HG03108 (cell line): ENCODE measurements around the gene ARHGEF4.

Source experiments
- ATAC-seq: cut with Tn5 transposase; IDR thresholded peaks from one replicate; pipeline ENCODE4 v1.9.1; 2021; ENCODE audit warnings: moderate library complexity; ENCODE audit not compliant: unreplicated experiment

Gene ARHGEF4

DNA sequence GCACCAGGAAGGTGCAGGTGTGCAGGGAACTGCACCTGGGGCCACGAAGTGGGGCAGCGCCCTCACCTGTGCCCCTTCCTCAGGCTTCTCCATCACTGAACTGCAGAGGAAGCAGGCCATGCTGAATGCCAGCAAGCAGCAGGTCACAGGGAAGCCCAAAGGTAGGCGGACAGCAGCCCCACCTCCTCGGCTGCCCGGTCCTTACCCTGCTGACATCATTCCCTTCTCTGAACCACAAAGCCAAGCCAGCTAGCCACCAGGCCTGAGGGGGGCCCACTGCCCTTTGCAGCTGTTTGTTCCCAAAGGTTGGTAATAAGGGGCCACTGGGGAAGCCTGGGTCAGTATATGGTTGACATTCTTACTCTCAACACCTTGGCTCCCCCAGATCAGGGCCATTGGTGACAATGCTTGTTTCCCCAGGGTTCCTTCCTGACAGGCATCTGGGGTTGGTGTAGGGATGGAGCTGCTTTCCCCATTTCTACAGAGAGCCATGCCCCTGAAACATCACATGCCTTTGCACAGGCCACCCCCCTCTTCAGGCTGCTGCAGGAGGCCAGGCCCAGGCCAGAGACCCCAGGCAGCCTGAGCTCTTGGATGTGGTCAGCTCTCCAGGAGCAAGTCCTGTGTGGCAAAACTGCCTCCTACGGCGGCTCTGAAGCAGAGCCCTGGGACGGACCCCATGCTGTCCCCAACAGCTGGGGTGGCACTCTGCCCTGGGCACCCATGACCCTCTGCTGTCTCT, 208.7 kb downstream of the ARHGEF4 start:
- ATAC-seq = no peak

DNA sequence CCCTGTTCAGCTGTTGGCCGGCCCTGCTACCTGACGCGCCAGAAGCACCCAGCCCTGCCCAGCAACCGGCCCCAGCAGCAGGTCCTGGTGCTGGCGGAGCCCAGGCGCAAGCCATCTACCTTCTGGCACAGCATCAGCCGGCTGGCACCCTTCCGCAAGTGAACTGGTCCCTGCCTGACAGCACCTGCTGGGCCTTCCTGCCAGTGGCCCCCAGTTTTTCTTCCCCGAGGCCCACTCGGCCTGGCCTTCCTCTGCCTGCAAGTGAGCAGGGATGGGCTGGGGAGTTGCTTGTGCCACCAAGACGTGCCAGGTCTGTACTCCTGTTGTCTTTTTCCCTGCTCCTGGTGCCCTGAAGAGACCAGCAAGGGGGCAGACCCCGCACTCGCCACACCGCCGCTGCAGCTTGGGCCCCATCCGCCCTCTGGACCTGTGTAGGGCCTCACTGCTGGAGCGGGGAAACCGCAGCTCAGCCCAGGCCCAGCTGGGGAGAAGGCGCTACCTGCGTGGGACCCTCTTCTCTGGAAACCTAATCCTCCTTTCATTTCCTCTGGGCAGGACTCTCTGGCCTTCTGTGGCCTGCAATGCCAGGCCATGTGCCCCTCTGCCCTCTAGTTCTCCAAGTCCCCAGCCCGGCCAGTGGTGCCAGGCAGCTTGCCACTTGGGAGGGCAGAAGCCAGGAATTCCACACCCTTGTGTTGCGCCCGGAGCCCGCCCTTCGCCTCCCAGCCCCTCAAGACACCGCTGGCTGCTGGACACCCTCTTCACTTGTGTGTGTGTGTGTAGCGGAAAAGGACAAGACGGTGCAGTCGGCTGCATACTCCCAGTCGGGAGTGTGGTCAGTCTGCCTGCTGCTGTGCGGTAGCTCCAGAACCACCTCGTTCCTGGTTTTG, 209.6 kb downstream of the ARHGEF4 start:
- ATAC-seq = no peak

DNA sequence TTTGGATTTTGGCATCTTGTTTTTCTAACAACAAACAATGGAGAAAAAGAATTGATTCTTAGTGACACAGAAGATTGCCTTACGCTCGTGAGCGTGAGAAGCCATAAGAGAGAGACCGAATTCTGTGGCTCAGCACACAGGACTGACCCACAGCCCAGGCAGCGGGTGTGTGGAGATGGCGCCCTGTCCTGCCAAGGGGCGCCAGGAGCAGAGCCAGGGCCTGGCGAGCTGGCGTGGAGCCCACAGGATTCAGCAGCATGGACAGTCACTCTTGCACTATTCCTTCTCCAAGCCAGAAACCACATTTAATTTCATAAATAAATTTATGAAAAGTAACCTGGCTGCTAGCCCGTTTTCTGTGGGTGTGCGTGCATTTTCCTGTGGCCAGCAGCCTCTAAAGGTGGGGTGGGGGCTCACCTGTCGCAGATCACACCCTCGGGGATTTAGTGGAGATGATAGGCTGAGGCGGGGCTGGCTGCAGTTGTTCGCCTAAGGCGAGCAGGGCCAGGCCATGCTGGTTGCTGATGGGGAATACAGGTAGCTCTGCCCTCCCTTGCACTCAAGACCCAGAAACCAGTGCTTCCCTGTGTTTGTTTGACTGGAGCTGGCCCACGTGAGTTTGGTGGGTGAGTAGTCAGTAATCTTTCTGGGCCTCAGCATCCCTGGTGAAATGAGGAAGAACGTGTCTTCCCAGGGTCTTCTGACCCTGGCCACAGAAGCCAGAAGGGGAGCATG, 210.4 kb downstream of the ARHGEF4 start:
- no peak for ATAC-seq

DNA sequence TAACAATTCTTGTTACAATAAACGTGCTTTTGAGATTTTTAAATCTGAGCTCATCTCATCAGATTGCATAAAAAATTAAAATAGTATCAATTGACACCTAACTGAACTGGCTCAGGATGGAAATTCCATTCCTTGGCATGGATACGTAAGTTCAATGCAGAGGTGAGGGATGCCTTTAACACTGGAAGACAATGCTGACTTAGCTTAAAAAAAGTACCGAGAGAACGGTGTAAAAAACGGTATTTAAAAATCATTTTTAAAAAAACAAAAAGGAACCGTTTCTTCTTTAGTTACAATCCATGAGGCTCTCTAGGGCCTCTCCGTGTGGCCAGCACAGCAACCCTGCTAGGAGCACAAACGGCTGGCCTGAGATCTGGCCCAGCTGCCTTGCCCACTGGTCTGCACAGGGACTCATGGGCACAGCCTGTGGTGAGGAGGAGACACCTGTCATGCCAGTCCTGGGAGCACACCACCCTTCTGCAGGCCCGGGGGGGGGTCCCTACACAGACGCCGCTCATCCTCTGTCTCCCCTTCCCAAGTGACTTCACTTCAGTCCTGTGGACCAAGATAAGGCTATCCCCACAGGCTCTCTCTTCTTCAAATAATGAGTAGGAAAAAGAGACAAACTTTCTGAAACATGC, 211.3 kb downstream of the ARHGEF4 start:
- no peak for ATAC-seq

DNA sequence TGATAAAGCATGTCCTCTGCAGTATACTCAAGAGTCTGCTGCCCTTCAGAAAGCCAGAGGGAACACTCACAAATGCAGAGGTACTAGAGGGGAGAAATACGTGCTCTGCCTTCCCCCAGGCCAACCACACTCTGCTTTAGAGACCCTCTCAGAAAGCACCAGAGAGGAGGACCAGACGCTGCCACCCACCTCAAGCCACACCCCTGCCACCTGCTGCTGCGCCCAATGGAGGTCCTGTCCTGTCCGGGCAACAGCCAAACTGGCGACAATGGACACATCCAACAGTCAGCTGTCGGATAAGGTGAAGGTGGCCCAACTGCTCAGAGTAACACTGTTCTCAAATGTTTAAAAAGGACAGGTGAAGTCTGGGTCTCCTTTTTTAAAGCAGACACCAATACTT, 211.9 kb downstream of the ARHGEF4 start:
- ATAC-seq = no peak

DNA sequence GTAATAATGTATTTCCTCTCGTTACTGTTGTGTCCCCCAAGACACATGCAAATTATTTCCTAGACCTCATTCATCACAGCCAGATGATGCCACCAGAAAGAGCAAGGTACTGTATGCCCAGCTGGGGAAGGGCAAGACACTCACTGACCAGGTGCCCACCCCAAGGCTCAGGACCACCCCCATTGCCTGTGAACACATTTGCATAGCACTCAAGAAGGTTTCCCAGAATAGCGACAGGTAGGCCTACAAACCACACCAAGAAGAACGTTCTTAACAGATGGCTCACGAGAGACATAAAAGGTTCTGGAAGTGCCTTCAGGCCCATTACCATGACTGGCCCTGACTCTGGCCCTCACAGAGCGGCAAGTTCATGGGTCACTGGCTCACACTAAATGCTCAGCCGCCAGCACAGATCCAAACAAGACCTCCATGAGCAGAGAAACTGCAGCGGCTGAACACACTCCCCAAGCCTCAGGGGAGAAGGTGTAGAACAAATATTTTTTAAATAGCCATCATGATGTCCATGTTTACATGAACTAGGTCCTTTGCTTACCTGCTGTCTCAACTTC, 212.5 kb downstream of the ARHGEF4 start:
- ATAC-seq = no peak

DNA sequence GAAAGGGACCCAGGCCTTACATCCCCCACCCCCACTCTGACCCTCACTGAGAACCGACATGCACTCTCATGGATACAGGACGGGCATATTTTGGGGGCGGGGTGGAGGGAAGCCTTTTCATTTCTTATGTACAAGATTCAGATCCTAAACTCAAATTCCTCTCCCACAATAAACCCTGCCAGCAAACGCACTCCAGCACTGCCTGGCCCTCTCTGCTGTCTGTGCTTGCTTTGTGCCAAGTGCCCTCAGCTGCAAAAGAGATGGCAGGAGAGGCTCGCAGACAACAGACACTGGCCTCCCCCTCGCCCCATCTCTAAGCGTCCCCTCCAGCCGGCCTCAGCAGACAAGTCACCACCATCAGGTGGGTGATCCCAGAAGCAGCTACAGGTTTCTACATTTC, 214.2 kb downstream of the ARHGEF4 start:
- ATAC-seq = no peak

DNA sequence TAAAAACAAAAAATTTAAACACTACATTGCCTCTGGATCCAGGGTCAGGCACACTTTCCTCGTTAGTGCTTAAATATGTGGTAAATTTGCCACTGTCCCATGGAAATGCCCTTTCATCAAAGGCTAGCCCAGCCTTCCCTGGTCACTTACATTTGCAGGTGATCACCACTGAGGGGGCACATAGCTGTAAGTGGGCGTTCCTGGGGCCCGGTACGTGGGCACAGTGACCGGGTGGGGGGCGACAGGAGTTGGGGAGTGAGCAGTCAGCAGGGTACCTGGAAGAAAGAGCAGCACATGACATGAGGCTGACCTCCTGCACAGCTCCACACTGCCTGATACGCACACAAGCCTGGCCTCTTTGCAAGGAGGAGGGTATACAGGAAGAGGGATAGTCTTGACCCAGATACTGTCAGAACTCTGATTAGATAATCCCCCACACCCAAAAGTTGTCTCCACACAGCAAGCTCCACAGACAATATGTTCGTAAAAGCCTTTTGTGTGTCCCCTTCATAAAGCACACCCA, 216.1 kb downstream of the ARHGEF4 start:
- ATAC-seq = no peak

DNA sequence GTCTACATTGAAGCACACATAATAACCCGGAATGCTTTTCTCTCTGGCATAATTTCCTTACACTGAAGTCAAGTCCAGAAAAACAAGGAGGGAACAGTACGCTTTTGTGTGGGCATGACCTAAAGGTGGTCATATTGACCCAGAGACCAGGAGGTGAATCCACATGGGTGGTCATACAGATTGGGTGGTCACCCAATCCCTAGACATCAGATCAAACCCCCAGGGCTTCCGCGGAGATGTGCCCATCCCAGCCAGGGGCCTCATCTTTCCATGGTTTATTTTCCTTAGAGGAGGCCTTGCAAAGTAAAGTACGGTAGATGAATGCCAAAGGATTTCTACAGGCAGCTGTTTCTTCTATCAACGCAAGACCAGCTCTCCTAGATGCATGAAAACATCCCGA, 217.8 kb downstream of the ARHGEF4 start:
- ATAC-seq = no peak

DNA sequence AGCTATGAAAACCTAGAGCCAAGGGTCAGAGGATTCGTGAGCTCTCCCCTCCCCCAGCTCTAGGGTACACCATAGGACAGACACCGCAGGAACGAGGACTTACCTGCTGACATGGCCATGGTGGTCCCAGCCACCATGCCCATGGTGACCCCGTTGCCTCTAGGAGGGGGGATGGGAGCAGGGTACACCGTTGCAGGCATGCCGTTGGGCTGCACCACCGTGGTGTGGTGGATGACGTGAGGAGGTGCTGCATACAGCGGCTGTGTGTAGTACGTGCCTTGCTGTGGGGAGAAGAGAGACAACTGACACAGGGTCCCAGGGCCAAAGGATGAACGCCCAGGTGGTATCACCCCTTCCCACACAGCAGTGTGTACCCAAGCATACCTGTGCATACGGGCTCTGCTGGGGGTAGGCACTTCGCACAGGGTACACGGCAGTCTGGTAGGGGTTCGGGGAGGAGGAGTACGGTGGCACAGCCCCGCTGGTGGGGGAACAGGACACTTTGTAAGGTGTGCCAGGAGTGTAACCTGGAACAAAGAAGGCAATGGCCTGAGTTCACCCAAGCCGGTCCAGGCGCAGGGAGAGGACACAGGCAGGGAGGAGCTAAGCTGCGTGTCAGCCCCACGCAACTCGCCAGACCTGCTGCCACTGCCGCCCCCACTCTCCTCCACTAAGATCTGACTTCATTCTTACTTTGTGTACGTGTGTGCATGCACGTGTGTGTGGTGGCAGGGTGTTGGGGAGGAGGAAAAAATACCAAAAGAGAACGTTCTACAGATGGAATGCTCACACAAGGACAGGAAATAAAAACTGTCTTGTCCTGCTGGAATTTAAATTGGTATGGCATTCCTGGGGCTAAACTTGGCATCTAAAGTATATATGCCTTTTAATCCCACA, 218.7 kb downstream of the ARHGEF4 start:
- ATAC-seq = no peak

DNA sequence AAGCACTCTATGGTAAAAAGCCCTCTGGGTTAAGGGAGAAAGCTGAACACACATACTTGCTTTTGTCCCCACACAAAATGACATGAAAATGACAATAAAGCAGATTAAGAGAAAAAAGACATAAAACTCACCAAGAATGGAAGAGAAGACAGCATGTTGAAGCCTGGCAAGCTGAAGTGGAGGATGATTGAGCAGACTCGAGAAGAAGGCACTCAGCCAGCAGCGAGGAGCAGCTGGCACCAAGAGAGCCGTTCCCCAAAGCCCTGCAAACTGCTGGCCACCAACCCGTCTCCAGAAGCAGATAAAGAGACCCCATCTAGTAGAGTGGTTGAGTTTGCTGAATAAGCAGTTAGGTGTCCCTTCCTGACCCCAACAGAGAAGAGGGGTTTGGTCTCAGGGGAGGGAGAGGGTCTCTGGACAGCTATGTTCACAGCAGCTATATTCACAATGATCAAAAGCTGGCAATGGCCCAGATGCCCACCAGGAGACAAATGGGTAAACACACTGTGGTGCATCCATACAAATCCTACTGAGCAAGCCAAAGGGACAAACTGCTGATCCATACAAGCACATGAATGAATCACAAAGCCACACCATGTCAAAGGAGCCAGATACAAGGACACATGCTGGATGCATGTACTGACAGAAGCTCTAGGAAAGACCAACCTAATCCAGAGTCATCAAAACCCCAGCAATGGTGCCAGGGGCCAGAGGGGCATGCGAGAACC, 219.7 kb downstream of the ARHGEF4 start:
- ATAC-seq = no peak

DNA sequence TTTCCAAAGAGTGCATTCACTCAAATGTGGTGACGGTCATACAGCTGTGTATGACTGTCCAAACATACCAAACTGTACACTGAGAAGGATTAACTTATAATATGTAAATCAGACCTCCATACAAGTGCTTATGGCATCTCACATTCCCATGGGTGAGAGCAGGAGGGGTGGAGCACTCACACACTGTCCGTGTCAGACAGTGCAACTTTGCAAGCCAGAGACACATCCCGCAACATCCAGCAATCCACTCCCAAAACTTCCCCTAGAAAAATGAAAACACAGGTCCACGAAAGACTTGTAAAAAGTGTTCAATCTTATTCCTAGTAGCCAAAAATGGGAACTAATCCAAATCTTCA, 220.2 kb downstream of the ARHGEF4 start:
- ATAC-seq = no peak

DNA sequence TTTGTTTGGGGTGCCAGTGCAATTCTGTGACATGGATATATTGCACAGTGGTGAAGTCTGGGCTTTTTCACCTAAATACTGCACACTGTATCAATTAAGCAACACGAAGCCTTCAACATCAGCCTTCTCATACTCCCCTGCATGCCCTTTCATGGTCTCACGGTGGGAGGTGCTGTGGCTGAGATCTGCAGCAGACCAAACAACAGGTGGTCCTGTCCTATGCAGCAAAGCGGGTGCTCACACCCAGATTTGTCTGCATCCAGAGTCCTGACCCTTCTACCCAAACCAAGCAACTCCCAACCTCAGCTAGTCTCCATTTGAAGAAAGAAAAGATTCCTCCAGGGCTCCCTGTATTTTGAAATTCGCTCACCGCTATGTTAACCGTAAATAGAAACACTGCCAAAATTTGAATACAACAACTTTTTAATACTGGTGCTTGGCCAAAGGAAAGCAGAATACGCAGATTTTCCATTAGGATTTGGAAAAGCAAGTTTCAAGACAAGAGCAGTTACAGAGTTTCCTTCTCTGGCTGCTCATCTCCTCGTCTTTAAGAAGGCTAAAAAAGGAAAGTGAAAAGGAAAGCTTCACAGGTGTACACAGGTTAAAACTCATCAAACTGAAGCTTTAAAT, 221.6 kb downstream of the ARHGEF4 start:
- no peak for ATAC-seq

DNA sequence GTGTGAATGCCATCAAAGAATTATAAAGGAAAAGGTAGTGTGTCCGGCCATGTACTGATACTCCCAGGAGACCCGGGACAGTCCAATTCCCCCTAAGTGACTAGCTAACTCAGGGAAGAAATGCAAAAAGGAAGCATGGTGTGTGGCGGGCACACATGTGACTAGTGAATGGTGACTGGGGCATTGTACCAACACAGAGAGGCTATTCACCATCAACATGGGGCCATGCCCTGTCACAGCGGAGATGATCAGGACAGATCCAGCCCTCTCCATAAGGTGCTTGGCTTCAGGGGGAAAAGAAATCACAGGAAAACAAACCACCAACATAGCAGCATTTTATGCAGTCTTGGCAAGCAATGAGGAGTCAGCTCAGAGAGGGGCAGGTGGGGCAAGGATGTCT, 222.2 kb downstream of the ARHGEF4 start:
- ATAC-seq = no peak

DNA sequence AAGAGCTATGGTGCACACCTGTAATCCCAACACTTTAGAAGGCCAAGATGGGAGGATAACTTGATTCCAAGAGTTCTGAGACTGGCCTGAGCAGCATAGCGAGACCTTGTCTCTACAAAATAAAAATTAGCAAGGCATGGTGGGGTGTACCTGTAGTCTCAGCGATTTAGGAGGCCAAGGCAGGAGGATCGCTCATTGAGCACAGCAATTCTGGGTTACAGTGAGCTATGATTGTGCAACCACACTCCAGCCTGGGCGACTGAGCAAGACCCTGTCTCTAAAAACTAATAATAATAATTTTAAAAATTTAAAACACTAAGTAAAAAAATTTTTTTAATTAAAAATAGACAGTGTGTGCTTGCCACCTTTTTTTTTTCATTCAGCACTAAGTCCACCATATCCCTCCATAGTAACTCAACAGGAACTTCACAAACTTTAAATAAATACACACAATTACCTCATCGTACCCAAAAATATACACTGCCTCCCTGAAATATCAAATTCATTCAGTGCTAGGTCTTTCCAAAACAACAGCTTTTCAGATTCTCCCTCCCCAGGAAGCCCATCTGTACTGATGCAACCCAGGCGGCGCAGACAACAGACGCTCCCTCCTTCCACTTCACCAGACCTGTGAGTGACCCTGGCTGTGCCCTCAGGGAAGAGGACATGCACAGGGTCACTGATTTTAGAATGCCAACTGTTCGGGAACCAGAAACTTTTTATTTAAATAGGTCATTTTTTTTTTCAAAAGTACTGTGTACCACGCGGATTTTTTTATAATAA, 227.0 kb downstream of the ARHGEF4 start:
- no peak for ATAC-seq

DNA sequence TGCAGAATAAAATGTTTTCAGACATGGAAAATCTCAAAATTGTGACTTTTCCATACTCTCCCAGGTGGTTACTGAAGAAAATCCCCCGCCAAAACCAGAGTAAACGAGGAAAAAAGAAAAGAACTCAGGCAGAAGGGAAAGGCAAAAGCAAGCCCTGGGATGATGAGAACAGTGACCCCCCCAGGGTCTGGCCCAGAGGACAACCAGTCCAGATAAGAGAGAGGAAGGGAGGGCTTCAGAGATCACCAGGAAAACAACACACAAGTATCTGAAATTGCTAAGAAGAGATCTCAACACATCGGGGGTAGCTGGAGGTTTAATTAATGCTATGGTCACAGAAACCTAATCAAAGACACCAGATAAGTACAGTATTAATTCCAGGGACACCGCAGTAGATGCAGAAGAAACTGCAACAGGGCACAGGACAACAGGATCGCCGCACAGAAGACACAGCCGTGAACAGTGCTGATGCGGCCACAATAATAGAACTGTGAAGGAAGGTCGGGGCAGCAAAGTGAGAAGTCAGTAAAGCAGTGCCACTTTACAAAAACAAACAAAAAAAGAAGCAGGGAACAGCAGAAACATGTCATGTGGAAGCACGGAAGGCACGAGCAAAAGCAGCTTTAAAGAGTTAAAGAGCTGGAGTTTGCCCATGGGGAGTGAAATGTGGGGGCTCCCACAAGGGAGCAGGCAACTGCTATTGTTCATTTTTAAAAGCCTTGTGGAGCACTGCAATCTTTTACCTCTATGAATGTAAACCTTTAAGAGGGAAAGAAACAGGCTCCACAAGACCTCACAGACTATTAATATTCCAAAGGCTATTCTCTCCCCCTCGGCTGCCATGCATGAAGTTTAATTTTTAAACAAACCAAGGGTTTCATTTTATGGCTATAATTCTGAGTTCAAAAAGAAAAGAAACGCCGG, 228.1 kb downstream of the ARHGEF4 start:
- ATAC-seq = no peak
